Measurements from ENCODE around the gene TSEN2. TPM values are rescaled to one million over a fixed set of nuclear protein-coding genes. Genes with fewer than 3 reads are reported as not detected.

TSEN2 gene
- total and polyA plus RNA-seq, 2 of the 13 experiments (the other 11 are each of a cell fraction or from before 2014, with no cell fraction given) = 11.0 to 17.3 TPM

GRCh38 chr3:12479919-12480427, 4.3 kb upstream of the TSEN2 start (continued):
- TF ChIP-seq NFYC (CRISPR knock-in tag; IDR thresholded peaks at IDR 0.05) (no peak), ZNF232 (CRISPR knock-in tag; IDR thresholded peaks at IDR 0.05; ENCODE audit: borderline replicate concordance) (no peak), SOX13 (IDR thresholded peaks at IDR 0.05) (peak; percentile 49; the same call in 1 of the 2 replicates), SOX13 (CRISPR knock-in tag; conservative IDR thresholded peaks at IDR 0.05 in 1 of 2, IDR thresholded peaks at IDR 0.05 in 1 of 2) (peak in 1 of 2 experiments; percentile 80; a peak in 2 of 4 replicates), ZNF598 (CRISPR knock-in tag; IDR thresholded peaks at IDR 0.05; ENCODE audit: borderline replicate concordance) (no peak), ZNF264 (CRISPR knock-in tag; IDR thresholded peaks at IDR 0.05) (no peak), HOMEZ (CRISPR knock-in tag; IDR thresholded peaks at IDR 0.05; ENCODE audit: low read depth) (no peak), ISL2 (CRISPR knock-in tag; IDR thresholded peaks at IDR 0.05) (no peak), PBX3 (CRISPR knock-in tag; IDR thresholded peaks at IDR 0.05; ENCODE audit: borderline replicate concordance) (no peak), FIP1L1 (IDR thresholded peaks at IDR 0.05; ENCODE audit: borderline replicate concordance, insufficient read depth, low read depth, low read length) (no peak), RARA (CRISPR knock-in tag; IDR thresholded peaks at IDR 0.05) (no peak), MYC (CRISPR knock-in tag; IDR thresholded peaks at IDR 0.05; ENCODE audit: borderline replicate concordance) (peak; percentile 19; the same call in 1 of the 2 replicates), ZNF530 (CRISPR knock-in tag; IDR thresholded peaks at IDR 0.05; ENCODE audit: low read depth) (no peak), NR2F2 (IDR thresholded peaks at IDR 0.05; ENCODE audit: borderline replicate concordance, low read depth) (no peak), ZNF563 (CRISPR knock-in tag; IDR thresholded peaks at IDR 0.05) (no peak), BRCA1 (CRISPR knock-in tag; IDR thresholded peaks at IDR 0.05) (no peak), ASH2L (IDR thresholded peaks at IDR 0.05; ENCODE audit: insufficient read length, low read depth, low read length) (no peak), HMG20B (CRISPR knock-in tag; conservative IDR thresholded peaks at IDR 0.05) (no peak), YEATS2 (CRISPR knock-in tag; IDR thresholded peaks at IDR 0.05; ENCODE audit: borderline replicate concordance) (no peak), HBP1 (CRISPR knock-in tag; IDR thresholded peaks at IDR 0.05; ENCODE audit: low read depth) (no peak), ZFP91 (CRISPR knock-in tag; IDR thresholded peaks at IDR 0.05; ENCODE audit: borderline replicate concordance) (peak; percentile 37; the same call in 1 of the 2 replicates), POLR2AphosphoS5 (IDR thresholded peaks at IDR 0.05; ENCODE audit: low read depth, low read length) (no peak), ZNF776 (CRISPR knock-in tag; IDR thresholded peaks at IDR 0.05) (no peak)
